ENCODE results near the gene AP3B1.

Gene AP3B1

GRCh38 chr5:78025540-78025939 is 269.0 kb downstream of the AP3B1 start:
- no peak overlapping the region for H3K4me3 ChIP-seq (replicated peaks; ENCODE audit: insufficient read depth, low read length)
- H3K27me3 ChIP-seq (ENCODE audit: insufficient read depth, poor library complexity, severe bottlenecking) = no peaks in the 10 kb centered on the region
- TF ChIP-seq POLR2AphosphoS5 (IDR thresholded peaks at IDR 0.05; ENCODE audit: low read depth) = no peak
- TF ChIP-seq GABPA (IDR thresholded peaks at IDR 0.05; ENCODE audit: low read depth) = no peak
- TF ChIP-seq SPI1 (IDR thresholded peaks at IDR 0.05; ENCODE audit: borderline replicate concordance, low read depth) = no peak
- TF ChIP-seq REST (IDR thresholded peaks at IDR 0.05; ENCODE audit: insufficient replicate concordance, low read depth) = no peak
- no peak overlapping the region for H3K27ac ChIP-seq (replicated peaks)
- DNase-seq (ENCODE audit: low read depth in 1 of 2, low spot score in 1 of 2) = no peak

- TF ChIP-seq GABPA (IDR thresholded peaks at IDR 0.05; ENCODE audit: low read depth) (no peak), POLR2AphosphoS5 (IDR thresholded peaks at IDR 0.05; ENCODE audit: low read depth) (no peak), REST (IDR thresholded peaks at IDR 0.05; ENCODE audit: insufficient replicate concordance, low read depth) (no peak)
- Histone ChIP-seq H3K27ac (replicated peaks) (no peak overlapping the region), H3K4me3 (replicated peaks; ENCODE audit: insufficient read depth, low read length) (no peak overlapping the region), H3K27me3 (ENCODE audit: insufficient read depth, poor library complexity, severe bottlenecking) (no peaks in the 10 kb centered on the region)
- no peak for DNase-seq (ENCODE audit: low read depth in 1 of 2, low spot score in 1 of 2)
These were observed 274.8 kb downstream of the AP3B1 start for GRCh38 chr5:78019744-78020143.

- H3K4me3 ChIP-seq (replicated peaks; ENCODE audit: insufficient read depth, low read length) = no peak overlapping the region
- H3K27ac ChIP-seq (replicated peaks) = no peak overlapping the region
- no peak for TF ChIP-seq REST (IDR thresholded peaks at IDR 0.05; ENCODE audit: insufficient replicate concordance, low read depth)
- TF ChIP-seq POLR2AphosphoS5 (IDR thresholded peaks at IDR 0.05; ENCODE audit: low read depth) = no peak
- TF ChIP-seq GABPA (IDR thresholded peaks at IDR 0.05; ENCODE audit: low read depth) = no peak
- no peak for TF ChIP-seq SPI1 (IDR thresholded peaks at IDR 0.05; ENCODE audit: borderline replicate concordance, low read depth)
- TF ChIP-seq CTCF (IDR thresholded peaks at IDR 0.05; ENCODE audit: insufficient read depth, low read length) = no peak
- H3K27me3 ChIP-seq (ENCODE audit: insufficient read depth, poor library complexity, severe bottlenecking) = no peaks in the 10 kb centered on the region
- DNase-seq (ENCODE audit: low read depth in 1 of 2, low spot score in 1 of 2) = no peak
These were observed 277.5 kb downstream of the AP3B1 start for GRCh38 chr5:78016863-78017529.

GRCh38 chr5:78009937-78010527 is 284.5 kb downstream of the AP3B1 start:
- no peak for DNase-seq (ENCODE audit: low read depth in 1 of 2, low spot score in 1 of 2)
- H3K4me3 ChIP-seq (replicated peaks; ENCODE audit: insufficient read depth, low read length) = no peak overlapping the region
- TF ChIP-seq CTCF (IDR thresholded peaks at IDR 0.05; ENCODE audit: insufficient read depth, low read length) (no peak), SPI1 (IDR thresholded peaks at IDR 0.05; ENCODE audit: borderline replicate concordance, low read depth) (no peak), POLR2AphosphoS5 (IDR thresholded peaks at IDR 0.05; ENCODE audit: low read depth) (no peak), REST (IDR thresholded peaks at IDR 0.05; ENCODE audit: insufficient replicate concordance, low read depth) (no peak), GABPA (IDR thresholded peaks at IDR 0.05; ENCODE audit: low read depth) (no peak)
- no peaks in the 10 kb centered on the region for H3K27me3 ChIP-seq (ENCODE audit: insufficient read depth, poor library complexity, severe bottlenecking)
- H3K27ac ChIP-seq (replicated peaks) = no peak overlapping the region
